Skin of body (tissue), 2 donors: ENCODE results near the gene YPEL3. TPM values are rescaled to one million over a fixed set of nuclear protein-coding genes. Genes with fewer than 3 reads are reported as not detected.
"Not testable (repeated sequence)": the region's sequence is repeated elsewhere in the genome, so short reads cannot be mapped to it uniquely, and the experiment has no call there.

ENCODE experiments used
- DNase-seq: peaks from one replicate; lab custom pipeline; 2025; lab: John Stamatoyannopoulos, UW
- total RNA-seq: library from RNA; depleted of rRNA; stranded (reverse); fragments of >200 nt; gene quantifications from one replicate; pipeline ENCODE4 v1.2.3, GENCODE V29; 2014

YPEL3 gene, protein sequence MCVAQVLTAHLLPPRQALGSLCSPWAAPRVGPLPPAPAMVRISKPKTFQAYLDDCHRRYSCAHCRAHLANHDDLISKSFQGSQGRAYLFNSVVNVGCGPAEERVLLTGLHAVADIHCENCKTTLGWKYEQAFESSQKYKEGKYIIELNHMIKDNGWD
- 22.4 TPM for total RNA-seq

DNA sequence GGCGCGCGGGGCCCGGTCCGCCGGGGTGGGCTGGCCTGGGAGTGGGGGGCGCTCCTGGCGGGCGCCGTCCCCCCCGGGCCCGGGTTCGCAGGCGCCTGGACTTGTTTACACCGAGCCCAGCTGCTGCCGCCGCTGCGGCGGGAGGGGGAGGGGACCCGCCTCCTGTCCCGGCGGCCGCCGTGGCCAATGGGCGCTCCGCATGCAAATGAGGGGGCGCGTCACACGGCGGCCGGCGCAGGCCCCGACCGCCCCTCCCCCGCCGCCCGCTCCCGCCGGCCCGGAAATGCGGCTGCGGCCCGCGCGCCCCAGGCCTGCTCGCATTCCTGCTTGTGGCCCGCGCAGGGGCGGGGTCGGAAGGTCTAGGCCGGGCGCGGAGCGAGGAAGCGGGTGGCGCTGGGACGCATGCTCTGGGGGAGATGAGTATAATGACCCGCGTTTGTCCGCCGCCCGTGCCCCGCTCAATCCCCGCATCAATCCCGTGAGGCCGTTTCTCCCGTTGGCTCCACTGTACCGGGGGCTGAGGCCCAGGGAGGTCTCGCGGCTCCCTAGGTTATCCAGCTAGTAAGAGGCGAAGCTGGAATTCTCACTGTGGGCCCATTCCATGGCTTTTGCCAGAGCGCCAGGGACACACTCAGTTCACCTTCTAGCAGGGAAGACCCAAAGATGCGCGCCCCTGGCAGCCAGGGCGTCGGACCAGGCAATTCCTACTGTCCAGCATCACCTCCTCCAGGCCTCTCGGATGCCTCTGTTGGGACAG lies at the start of gene YPEL3:
YPEL3 (minus strand) TSS at position 109 of the 757 bp plus-strand sequence. CDS start 731 bp downstream, outside the sequence.
- DNase-seq: peak; percentile 68

DNA sequence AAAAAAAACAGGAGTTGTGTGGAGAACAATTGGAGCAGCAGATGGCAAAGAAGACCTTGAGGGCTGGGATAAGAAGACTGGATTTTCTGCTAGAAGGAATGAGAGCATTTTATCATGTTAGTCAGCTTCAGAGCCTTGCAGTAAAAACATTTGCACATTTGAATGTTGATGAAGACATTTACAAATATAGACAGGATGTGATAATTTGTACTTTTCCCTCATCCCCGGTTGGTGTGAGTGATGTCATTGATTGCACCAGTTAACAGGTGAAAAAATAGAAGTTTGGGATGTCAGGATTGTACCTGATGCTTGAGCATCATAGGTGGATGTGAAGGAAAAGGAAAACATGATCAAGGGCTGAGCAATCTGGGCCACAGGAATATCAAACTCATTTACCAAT lies 49.6 kb upstream of the YPEL3 start:
- DNase-seq: no peak

DNA sequence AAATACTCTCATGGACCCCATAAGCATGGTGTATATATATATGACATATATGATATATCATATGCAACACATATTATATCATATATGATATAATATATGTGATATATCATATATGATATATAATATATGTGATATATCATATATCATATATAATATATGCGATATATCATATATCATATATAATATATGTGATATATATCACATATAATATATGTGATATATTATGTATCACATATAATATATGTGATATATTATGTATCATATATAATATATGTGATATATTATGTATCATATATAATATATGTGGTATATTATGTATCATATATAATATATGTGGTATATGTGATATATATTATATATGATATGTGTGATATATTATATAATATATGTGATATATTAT lies 48.9 kb upstream of the YPEL3 start:
- no peak for DNase-seq

DNA sequence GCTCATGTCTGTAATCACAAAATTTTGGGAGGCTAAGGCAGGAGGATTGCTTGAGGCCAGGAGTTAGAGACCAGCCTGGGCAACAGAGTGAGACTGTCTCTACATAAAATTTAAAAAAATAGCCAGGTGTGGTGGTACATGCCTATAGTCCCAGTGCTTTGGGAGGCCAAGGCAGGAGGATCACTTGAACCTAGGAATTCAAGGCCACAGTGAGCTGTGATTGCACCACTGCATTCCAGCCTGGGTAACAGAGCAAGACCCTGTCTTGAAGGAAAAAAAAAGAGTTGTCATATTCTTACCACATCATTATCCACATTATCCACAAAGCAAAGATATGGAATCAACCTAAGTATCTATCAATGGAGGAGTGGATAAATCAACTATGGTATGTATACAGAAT lies 48.0 kb upstream of the YPEL3 start:
- DNase-seq: no peak

DNA sequence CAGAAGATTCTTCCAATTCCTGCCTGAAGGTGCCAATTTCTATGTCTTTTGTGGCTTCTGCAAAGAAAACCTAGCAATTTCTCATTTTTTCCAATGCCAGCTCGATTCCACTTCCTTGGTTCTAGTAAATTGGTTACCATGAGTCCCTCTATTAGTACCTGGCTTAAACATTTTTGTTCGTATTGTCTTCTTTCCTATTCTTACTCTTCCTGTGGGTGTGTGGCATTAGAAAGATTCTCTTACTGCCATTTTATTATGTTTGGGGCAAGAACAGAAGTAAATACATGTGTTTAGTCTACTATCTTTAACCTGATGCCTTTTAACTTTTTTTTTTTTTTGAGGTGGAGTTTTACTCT lies 47.3 kb upstream of the YPEL3 start:
- no peak for DNase-seq

DNA sequence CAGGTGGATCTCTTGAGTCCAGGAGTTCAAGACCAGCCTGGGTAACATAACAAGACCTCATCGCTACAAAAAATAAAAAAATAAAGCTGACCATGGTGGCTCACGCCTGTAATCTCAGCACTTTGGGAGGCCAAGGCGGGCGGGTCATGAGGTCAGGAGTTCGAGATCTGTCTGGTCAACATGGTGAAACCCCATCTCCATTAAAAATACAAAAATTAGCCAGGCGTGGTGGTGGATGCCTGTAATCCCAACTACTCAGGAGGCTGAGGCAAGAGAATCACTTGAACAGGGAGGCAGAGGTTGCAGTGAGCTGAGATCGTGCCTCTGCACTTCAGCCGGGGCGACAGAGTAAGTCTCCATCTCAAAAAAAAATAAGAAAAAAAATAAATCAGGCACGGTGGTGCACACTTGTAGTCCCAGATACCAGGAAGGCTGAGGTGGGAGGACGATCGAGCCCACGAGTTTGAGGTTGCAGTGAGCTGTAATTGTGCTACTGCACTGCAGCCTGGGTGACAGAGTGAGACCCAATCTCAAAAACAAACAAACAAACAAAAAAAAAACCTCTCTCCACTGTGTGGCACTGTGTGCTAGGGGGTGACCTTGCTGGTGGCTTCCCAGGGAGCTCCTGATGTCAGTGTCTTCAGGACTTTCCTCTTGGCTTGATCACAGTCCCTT lies 46.8 kb upstream of the YPEL3 start:
- DNase-seq: no peak

DNA sequence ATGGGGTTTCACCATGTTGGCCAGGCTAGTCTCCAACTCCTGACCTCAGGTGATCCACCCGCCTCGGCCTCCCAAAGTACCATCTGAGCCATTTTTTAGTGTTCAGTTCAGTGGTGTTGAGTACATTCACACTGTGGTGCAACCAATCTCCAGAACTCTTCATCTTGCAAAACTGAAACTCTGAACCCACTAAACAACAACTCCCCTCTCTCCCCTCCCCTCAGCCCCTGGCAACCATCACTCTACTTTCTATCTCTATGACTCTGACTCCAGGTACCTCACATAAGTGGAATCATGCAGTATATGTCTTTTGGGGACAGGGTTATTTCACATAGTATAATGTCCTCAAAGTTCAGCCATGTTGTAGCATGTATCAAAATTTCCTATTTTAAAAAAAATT lies 45.7 kb upstream of the YPEL3 start:
- DNase-seq: no peak

DNA sequence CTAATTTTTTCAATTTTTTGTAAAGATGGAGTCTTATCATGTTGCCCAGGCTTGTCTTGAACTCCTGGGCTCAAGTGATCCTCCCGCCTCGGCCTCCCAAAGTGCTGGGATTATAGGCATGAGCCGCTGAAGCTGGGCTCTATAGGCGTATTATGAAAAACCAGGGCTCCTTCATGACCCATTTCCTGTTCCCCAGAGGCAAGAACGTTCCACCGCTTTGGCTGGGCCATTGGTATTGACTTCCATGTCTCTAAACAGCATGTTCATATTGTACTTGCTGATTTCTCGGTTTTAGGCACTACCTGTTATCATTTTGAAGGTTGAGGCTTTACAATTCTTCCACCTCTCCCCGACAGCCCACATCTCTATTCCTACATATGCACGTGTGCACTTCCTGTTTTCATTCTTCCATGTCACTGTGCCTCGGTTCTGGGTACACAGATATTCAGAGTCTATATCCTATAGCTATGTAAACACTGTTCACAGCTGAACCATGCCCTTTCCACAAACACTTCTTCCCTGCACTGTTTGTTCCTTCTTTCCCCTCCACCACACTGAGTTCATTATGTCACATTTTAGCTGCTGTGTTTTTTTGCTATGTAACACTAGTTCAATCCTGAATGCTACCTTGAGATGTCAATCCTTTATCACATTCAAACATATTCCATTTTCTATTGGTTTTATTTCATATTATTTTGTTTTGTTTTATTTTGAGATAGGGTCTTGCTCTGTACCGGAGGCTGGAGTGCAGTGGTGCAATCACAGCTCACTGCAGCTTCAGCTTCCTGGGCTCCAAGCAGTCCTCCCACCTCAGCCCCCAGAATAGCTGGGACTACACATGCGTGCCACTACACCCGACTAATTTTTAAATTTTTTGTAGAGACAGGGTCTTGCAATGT lies 43.8 kb upstream of the YPEL3 start:
- DNase-seq: no peak

DNA sequence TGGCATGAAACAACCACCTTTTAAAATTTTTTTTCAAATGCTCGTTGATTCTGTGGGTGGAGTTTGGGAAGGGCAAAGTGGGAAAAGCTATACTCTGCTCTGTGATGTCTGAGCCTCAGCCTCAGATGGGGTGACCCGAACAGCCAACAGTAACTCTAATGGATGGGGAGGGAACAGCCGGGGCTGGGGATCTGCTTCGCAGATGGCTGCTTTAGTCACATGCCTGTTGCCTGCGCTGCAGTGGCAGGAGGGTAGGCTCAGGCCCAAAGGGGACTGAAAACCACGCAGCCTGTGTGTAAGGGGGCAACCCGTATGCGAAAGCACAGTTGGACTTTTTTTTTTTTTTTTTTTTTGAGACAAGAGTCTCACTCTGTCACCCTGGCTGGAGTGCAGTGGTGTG lies 41.9 kb upstream of the YPEL3 start:
- DNase-seq: no peak

DNA sequence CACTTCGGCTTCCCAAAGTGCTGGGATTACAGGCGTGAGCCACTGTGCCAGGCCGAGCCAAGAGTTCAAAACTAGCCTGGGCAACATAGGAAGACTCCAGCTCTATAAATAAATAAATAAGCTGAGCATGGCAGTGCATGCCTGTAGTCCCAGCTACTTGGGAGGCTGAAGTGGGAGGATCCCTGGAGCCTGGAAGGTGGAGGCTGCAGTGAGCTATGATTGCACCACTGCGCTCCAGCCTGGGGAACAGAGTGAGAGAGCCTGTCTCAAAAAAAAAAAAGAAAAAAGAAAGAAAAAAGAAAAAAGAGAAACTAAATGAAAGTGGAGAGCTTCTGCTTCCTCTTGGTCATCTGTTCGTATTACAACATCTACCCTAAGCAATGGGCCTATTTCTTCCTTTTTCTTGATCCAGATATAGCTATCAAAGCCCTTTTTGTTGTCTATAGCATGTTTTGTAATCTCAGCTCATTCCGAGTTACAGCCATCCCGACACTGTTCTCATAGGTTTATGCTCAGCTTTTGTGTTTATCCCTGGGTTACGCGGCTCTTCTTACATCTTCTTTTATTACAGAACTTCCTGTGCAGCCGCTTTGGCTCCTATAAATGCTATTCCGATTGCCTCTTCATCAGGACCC lies 41.1 kb upstream of the YPEL3 start:
- DNase-seq: no peak

DNA sequence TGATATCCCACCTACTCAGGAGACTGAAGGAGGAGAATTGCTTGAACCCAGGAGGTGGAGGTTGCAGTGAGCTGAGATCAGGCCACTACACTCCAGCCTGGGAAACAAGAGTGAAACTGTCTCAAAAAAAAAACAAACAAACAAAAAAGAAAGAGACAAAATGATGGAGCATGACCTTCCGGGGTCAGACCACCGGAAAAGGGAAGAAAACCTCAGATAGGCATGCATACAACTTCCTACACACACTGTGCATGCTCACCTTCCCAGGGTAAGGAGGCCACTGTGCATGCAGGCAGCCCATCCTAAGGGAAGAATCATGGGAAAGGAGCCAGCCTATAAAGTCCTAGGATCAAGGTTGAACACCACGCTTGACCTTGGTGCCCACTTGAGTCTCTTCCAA lies 36.6 kb upstream of the YPEL3 start:
- DNase-seq: no peak

DNA sequence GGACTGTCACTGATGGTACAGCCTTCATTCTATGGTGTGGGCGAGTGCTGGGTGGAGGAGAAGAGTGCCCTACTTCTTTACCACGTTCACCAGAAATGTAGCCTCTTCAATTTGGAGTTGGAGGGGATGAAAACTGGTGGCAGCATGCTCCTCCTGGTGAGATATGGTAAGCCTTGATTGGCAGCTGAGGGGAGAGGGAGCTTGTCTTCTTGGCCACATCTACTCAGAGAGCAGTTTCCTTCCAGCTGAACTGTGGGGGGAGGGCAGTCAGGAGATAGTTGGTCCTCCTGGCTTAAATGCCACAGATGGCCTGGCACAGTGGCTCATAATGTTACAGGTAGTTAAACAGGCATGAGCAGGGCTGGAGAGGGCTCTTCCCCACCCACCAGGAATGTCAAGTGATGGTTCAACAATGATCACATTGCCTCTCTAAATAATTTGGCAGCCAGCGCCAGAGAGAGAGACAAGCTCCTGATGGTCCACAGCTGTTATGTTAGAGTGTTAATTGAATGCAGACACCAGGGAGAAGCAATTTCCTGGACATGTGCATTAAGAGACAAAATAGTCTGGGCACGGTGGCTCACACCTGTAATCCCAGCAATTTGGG lies 36.0 kb upstream of the YPEL3 start:
- peak; percentile 77 for DNase-seq

DNA sequence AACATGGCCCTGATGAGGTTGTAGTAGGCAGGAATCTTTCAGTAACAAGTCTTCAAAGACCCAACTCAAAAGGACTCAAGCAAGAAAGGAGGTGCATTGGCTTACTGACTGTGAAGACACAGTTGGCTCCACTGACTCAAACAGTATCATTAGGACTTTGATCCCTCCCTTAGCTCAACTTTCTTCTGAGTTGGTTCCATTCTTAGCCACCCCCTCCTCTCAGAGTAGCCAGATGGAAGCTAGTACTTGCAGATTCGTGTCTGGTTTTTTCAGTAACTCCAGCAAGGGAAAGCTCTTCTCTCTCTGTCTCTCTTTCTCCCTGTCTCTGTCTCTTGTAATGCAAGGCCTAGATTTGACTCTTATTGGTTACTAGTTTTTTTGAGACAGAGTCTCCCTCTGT lies 32.0 kb upstream of the YPEL3 start:
- no peak for DNase-seq

DNA sequence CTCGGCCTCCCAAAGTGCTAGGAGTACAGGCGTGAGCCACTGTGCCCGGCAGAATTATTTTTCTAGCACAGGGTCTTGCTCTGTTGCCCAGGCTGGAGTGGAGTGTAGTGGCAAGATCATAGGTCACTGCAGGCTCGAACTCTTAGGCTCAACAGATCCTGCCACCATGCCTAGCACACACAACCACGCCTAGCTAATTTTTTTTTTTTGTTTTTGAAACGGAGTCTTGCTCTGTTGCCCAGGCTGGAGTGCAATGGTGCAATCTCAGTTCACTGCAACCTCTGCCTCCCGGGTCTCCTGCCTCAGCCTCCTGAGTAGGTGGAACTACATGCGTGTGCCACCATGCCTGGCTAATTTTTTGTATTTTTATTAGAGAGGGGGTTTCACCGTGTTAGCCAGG lies 29.7 kb upstream of the YPEL3 start:
- DNase-seq: not testable (repeated sequence)

DNA sequence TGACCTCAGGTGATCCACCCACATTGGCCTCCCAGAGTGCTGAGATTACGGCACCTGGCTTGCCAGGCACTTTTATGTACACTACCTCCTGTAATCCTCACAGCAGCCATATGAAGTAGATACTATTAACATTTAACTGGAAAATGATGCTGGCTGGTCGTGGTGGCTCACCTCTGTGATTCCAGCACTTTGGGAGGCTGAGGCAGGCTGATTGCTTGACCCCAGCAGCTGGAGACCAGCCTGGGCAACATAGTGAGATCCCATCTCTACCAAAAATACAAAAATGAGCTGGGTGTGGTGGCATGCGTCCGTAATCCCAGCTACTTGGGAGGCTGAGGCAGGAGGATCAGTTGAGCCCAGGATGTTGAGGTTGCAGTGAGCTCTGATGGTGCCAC lies 29.0 kb upstream of the YPEL3 start:
- no peak for DNase-seq

DNA sequence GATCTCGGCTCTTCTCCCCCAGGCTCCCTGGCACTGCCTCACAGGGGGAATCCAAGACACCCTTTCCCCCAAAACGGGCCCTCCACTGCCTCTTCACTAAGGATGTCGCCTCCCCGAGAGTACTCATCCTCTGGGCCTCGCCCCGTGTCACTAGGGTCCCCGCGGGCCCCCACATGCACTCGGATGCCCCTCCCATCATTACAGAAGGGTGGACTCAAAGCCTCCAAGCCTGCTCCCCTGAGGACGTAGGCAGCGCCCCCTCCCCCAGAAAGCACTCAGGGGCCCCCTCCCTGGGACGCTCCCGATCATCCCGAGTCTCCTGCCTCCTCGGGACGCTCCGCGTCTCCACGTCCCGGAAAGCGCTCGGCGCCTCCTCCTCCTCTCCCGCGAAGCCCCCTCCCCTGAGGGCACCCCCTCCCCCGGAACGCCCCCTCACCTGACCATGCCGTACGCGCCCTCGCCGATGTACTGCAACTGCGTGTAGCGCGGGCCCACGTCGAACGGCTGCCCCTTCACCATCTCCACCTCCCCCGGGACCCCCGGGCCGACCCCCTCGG lies 26.7 kb upstream of the YPEL3 start:
- no peak for DNase-seq

DNA sequence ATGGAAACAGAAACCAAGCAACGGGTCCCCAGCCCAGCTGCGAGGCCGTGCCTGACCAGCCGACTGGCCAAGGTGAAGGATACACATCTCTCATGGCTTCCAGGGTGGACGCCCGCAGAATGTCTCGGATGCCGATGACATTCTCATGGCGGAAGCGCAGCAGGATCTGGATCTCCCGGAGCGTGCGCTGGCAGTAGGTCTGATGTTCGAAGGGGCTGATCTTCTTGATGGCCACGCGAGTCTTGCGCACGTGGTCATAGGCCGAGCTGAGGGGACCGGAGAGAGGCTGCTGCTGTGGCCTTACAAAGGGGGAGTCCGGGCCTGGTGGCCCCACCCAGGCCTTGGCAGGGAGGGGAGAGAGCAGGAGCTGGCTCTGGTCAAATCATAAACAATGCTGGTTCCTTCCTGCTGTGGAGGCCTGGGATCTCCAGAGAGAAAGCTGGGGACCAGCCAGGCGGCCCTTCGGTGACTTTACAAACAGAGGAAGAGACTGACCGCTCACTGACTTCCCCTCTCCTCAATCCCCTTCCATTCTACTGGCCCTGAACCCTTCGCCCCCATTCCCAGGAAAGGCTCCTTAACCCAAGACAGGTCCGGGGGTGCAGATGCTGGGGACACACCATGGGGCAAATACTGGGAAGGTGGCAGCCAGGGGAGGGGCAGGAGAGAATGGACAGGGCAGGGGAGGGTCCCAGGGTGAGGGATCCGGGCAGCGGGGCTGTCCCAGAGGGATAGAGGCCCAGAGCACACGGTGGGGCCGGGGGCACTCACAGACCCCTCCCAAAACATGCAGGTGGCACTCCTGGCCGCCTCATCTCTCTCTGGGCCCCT lies 25.9 kb upstream of the YPEL3 start:
- DNase-seq: peak; percentile 22

DNA sequence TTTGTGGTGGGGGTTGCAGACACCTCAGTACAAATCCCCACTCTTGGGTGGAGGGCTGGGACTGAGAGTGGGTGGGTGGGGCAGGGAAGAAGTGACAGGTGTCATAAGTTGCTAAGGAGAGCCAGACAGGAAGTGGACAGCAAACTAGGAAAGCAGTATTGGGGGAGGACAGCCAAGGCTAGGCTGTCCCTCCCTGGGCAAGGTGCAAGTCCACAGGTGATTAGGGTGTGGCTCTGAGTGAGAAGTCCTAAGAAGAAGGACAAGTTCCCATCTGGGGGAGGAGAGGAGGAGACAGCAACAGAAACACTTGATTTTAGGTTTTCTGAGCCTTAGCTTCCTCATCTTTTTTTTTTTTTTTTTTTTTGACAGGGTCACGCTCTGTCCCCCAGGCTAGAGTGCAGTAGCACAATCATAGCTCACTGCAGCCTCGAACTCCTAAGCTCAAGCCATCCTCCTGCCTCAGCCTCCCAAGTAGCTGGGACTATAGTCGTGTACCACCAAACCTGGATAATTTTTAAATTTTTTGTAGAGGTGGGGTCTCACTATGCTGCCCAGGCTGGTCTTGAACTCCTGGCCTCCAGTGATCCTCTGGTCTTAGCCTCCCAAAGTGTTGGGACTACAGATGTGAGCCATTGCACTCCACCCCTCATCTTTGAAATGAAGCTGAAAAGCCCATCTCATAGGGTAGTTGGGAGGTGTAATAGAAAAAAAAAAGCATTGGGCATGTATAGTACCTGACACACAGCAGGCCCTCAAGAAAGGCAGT lies 24.5 kb upstream of the YPEL3 start:
- no peak for DNase-seq

DNA sequence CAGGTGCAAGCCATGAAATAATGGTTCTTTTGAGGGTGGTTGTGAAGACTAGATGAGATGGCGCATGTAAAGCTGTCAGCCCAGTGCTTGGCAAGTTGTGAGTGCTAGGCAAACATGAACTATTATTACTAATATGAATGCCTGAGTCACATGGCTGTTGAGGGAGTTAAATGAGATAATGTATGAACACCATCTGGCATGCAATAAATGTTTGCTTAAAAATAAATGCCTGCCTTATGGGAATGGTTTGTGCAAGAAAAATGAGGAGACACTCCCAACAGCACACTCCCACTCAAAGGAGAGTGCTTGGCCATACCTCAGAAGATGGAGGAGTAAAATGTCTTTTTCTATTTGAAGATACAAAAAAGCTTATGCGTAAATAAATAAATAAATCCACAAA lies 23.4 kb upstream of the YPEL3 start:
- DNase-seq: no peak
